K562 (cell line): Measurements from ENCODE around the gene ABCG2.

ENCODE experiments used
- TAF1 ChIP-seq: IDR thresholded peaks from 2 replicates; pipeline ENCODE4 v1.6.1; 2011; ENCODE audit warnings: mild to moderate bottlenecking, low read length, moderate library complexity; ENCODE audit not compliant: insufficient read depth, control insufficient read depth, severe bottlenecking; ENCODE audit errors: extremely low read depth
- TEAD4 ChIP-seq, 2 experiments: sonication (generic) in 1 of 2; formaldehyde crosslinking in 1 of 2; IDR thresholded peaks; 2 replicates each; pipeline versions ENCODE4 v1.6.1 to v1.8.0; 2012 to 2022; ENCODE audit warnings: borderline replicate concordance in 1 of 2, inconsistent platforms in 1 of 2, low read length in 1 of 2, mild to moderate bottlenecking in 1 of 2, missing genetic modification reagents in 1 of 2
- ZNF324 ChIP-seq: fragments of 250-450 bp; sonication (Bioruptor Pico); IDR thresholded peaks from 2 replicates; pipeline ENCODE4 v1.4.0; 2020; ENCODE audit warnings: mild to moderate bottlenecking
- TF ChIP-seq, protein P1 (sequence below), 3 experiments: IDR thresholded peaks in 2 of 3; conservative IDR thresholded peaks in 1 of 3; 2 replicates each; pipeline ENCODE4 v1.5.1; 2011 to 2012; ENCODE audit warnings: low read length in 3 of 3, mild to moderate bottlenecking in 3 of 3, control low read depth in 2 of 3, improper control_type of control experiment in 1 of 3, inconsistent platforms in 1 of 3, low read depth in 1 of 3, mixed read lengths in 1 of 3, moderate library complexity in 1 of 3; ENCODE audit not compliant: insufficient read depth in 2 of 3

DNA sequence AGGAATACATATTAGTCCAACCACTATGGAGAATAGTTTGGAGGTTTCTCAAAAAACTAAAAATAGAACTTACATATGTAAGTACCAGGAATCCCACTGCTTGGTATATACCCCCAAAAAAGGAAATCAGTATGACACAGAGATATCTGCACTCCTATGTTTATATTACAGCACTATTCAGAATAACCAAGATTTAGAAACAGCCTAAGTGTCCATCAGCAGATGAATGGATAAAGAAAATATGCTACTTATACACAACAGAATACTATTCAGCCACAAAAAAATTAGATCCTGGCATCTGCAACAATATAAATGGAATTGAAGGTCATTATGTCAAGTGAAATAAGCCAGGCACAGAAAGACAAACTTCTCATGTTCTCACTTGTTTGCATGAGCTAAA is 27.5 kb upstream of the ABCG2 start:
- TF ChIP-seq TEAD4 (IDR thresholded peaks at IDR 0.05; ENCODE audit: low read length) (no peak), TEAD4 (CRISPR knock-in tag; IDR thresholded peaks at IDR 0.05; ENCODE audit: borderline replicate concordance) (no peak), TAF1 (no peak), ZNF324 (no peak)
- TF ChIP-seq, protein P1, sequence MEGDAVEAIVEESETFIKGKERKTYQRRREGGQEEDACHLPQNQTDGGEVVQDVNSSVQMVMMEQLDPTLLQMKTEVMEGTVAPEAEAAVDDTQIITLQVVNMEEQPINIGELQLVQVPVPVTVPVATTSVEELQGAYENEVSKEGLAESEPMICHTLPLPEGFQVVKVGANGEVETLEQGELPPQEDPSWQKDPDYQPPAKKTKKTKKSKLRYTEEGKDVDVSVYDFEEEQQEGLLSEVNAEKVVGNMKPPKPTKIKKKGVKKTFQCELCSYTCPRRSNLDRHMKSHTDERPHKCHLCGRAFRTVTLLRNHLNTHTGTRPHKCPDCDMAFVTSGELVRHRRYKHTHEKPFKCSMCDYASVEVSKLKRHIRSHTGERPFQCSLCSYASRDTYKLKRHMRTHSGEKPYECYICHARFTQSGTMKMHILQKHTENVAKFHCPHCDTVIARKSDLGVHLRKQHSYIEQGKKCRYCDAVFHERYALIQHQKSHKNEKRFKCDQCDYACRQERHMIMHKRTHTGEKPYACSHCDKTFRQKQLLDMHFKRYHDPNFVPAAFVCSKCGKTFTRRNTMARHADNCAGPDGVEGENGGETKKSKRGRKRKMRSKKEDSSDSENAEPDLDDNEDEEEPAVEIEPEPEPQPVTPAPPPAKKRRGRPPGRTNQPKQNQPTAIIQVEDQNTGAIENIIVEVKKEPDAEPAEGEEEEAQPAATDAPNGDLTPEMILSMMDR (IDR thresholded peaks at IDR 0.05 in 2 of 3, conservative IDR thresholded peaks at IDR 0.05 in 1 of 3; ENCODE audit: insufficient read depth in 2 of 3, low read depth in 1 of 3, low read length in 3 of 3): no peak
